Omental fat pad (tissue), 4 donors: ENCODE measurements around the gene SRPRB. TPM values are rescaled to one million over a fixed set of nuclear protein-coding genes. Genes with fewer than 3 reads are reported as not detected.

Experiments used
- ATAC-seq: fragments of 150-250 bp; one replicate; pipeline ENCODE4 v1.9.1; 2016; ENCODE audit warnings: mild to moderate bottlenecking, moderate library complexity; ENCODE audit not compliant: low FRiP score
- DNase-seq: peaks from one replicate; pipeline ENCODE4 v3.0.0-alpha.2; 2019; ENCODE audit warnings: low spot score
- total RNA-seq, 4 donors: library from RNA; depleted of rRNA; stranded (reverse); fragments of >200 nt; gene quantifications; one replicate each; pipeline ENCODE4 v1.1.0, GENCODE V29; 2016
- TF ChIP-seq, protein P1 (sequence below), 3 donors: fragments of 450-650 bp; IDR thresholded peaks; one replicate each; pipeline ENCODE4 v1.5.1; 2016 to 2017; ENCODE audit warnings: antibody characterized with exemption in 3 of 3, mild to moderate bottlenecking in 3 of 3, moderate library complexity in 2 of 3

Gene SRPRB
- total RNA-seq, 4 donors from 2014 or later, result 19.2 to 47.2 (median 36.3) TPM

DNA sequence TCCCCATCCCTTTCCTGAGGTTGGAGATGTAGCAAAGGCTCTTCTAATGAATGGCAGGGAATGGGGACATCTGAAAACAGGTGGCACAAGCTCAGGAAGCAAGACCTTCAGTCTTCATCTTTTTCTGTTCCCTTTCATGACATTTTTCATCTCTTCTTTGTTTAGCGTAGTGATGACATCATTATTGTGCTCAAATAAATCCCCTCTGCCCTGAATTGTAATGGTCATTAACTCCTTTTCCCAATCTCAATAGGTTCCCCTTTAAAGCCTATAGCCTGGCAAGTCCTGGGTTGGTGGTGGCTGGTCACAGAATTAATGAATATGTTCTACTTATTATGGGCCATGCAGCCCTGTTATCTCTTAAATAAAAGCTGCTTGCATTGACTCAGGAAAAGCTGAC is 38.0 kb upstream of the SRPRB start:
- TF ChIP-seq, protein P1, sequence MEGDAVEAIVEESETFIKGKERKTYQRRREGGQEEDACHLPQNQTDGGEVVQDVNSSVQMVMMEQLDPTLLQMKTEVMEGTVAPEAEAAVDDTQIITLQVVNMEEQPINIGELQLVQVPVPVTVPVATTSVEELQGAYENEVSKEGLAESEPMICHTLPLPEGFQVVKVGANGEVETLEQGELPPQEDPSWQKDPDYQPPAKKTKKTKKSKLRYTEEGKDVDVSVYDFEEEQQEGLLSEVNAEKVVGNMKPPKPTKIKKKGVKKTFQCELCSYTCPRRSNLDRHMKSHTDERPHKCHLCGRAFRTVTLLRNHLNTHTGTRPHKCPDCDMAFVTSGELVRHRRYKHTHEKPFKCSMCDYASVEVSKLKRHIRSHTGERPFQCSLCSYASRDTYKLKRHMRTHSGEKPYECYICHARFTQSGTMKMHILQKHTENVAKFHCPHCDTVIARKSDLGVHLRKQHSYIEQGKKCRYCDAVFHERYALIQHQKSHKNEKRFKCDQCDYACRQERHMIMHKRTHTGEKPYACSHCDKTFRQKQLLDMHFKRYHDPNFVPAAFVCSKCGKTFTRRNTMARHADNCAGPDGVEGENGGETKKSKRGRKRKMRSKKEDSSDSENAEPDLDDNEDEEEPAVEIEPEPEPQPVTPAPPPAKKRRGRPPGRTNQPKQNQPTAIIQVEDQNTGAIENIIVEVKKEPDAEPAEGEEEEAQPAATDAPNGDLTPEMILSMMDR (IDR thresholded peaks at IDR 0.05), result no peak
- ATAC-seq (no peak), DNase-seq (no peak)

DNA sequence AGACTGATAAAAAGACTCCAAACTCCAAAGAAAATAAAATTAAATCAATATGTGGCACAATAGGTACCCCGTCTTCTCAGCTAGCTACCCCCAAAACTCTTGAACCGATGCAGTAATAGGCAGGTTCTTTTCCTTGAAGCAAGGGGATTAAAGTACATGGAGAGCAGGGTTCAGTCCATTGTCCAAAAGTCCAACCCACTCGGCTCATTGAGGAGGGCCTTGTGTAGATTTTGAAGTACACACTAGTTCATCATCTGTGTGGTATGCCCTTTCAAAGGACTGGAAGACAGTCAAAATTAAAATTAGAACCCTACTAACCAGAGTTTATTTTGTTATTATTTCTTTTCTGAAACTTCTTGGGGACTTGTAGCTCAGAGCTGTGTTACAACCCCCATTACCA is 36.1 kb upstream of the SRPRB start:
- ATAC-seq (no peak), DNase-seq (no peak)
- TF ChIP-seq, protein P1 (IDR thresholded peaks at IDR 0.05), result no peak

DNA sequence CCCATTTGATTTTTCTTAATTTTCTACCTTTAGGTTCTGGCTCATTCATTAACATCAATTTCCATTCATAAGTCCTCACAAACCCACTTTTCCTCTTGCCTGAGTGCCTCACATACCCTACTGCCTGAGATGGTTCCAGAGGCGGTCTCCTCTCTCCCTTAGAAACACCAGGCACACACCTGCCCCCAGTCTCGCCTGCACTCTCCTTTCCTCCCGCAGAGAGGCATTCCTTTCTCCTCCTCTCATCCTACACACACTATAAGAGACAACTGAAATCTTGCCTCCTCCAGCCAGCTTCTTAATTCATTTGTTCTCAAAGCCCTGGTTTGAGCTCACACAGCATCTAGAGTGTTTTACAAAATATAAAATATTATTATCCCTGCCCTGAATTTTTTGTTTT is 31.9 kb upstream of the SRPRB start:
- TF ChIP-seq, protein P1 (IDR thresholded peaks at IDR 0.05), result no peak
- no peak for ATAC-seq
- DNase-seq, result no peak

DNA sequence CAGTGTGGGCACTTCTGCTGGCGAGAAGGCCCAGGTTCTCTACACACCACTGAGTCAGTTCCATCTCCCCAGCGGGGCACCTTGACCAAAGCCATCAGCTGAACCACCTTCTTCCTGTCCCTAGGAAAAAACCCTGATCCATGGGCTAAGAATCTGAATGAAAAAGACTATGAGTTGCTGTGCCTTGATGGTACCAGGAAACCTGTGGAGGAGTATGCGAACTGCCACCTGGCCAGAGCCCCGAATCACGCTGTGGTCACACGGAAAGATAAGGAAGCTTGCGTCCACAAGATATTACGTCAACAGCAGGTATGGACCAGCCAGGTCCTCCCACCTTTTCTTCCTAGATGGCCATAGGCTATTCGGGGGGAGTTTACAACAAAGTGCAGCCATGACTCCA is 30.3 kb upstream of the SRPRB start:
- ATAC-seq, result no peak
- TF ChIP-seq, protein P1 (IDR thresholded peaks at IDR 0.05), result no peak

DNA sequence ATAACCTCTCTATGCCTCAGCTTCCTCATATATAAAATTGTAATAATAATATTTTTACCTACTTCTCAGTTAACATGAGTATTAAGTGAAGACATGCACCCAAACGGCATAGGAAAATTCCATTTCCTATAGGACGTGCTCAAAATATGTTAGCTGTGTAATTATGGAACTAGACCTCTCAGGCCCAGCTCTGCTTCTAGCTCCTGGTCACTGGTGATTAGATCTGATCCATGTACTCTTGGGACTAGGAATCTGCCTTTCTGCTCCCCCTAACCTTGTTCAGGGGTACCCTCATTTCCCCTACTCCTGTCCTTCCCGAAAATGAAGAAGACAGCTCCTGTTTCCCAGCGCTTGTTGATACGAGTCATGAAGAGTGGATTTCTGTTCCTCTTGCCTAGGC is 29.8 kb upstream of the SRPRB start:
- DNase-seq (no peak), ATAC-seq (no peak)
- TF ChIP-seq, protein P1 (IDR thresholded peaks at IDR 0.05), result no peak

More for the DNA sequence above, 30.3 kb upstream of the SRPRB start:
- DNase-seq, result no peak

DNA sequence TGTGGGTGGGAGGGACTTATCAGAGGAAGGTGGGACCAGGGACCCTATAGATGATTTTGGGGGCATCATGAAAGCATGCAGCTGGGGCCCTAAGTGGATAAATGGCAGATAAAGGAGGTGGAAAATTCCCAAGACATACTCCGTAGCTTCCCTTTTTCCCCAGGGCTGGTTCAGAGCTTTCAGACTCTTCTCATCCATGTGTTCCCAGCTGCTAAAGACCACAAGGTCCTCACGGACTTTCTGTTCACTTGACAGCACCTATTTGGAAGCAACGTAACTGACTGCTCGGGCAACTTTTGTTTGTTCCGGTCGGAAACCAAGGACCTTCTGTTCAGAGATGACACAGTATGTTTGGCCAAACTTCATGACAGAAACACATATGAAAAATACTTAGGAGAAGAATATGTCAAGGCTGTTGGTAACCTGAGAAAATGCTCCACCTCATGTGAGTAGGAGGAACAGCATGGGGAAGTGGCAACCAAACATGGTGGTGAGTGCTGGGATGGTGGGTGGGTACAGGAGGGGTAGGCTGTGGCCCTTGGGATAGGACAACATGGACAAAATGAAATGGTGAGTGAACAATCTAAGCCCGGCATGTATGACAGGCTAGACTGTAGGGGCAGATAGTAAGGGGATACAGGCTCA is 28.7 kb upstream of the SRPRB start:
- ATAC-seq (no peak), DNase-seq (no peak)
- TF ChIP-seq, protein P1 (IDR thresholded peaks at IDR 0.05), result no peak

DNA sequence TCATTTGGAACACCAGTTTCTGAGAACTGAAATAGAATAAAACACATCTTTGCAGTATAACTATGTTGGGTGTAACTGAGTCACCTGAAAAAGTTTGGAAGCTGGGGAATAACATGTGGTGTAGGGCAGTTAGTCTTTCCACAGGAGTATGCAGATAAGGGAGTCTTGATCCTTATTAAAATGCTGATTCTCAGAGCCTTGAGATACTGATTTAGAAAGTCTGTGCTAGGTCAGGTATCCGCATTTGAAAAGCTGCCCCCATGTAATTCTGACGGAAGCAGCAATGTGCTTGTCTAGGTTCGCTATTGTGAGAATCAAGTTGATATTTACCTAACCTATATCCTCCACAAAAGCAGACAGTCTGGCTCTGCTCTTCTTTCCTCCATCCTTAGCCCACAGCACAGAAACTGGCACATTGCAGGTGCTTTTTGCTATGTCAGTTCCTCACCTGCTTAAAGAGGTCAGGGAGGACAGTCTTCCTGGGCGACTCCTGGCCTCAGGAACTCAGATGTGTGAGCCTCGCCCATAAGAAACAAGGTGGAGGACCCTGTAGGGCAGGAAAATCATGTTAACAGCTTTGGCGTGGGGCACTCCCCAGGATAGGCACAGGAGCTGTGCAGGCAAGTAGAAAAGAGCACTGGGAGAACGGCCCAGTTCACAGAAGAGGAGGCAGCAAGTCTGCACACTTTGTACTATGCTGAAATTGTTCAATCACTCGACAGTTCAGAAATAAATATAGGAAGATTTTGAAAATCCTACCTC is 27.6 kb upstream of the SRPRB start:
- TF ChIP-seq, protein P1 (IDR thresholded peaks at IDR 0.05), result no peak
- no peak for DNase-seq
- no peak for ATAC-seq
